Fibroblast of peridontal ligament (primary cell): Measurements from ENCODE around the gene BCAS3.
"Not testable (repeated sequence)": the region's sequence is repeated elsewhere in the genome, so short reads cannot be mapped to it uniquely, and the experiment has no call there.

Source experiments
- DNase-seq: peaks from one replicate; pipeline ENCODE4 v3.0.0-alpha.2; 2010; ENCODE audit errors: extremely low read depth

The BCAS3 gene

GRCh38 chr17:61338000-61338798, 660.5 kb downstream of the BCAS3 start:
- peak; percentile 79 for DNase-seq

GRCh38 chr17:61338874-61339478, 661.3 kb downstream of the BCAS3 start:
- DNase-seq: no peak

- no peak for DNase-seq
Observed at GRCh38 chr17:61340431-61341209, 663.0 kb downstream of the BCAS3 start.

- DNase-seq: no peak
Observed at GRCh38 chr17:61343576-61343975, 665.9 kb downstream of the BCAS3 start.

GRCh38 chr17:61345061-61345460, 667.4 kb downstream of the BCAS3 start:
- DNase-seq: no peak

- DNase-seq: no peak
Observed at GRCh38 chr17:61345825-61346666, 668.4 kb downstream of the BCAS3 start.

GRCh38 chr17:61349350-61349749, 671.7 kb downstream of the BCAS3 start:
- DNase-seq: no peak

- DNase-seq: no peak
Observed at GRCh38 chr17:61351745-61352407, 674.2 kb downstream of the BCAS3 start.

GRCh38 chr17:61352408-61352770, 674.7 kb downstream of the BCAS3 start:
- DNase-seq: no peak

GRCh38 chr17:61352781-61353491, 675.3 kb downstream of the BCAS3 start:
- DNase-seq: no peak

- DNase-seq: no peak
Observed at GRCh38 chr17:61353615-61354014, 676.0 kb downstream of the BCAS3 start.

GRCh38 chr17:61354895-61355874, 677.5 kb downstream of the BCAS3 start:
- DNase-seq: no peak

- DNase-seq: not testable (repeated sequence)
Observed at GRCh38 chr17:61357061-61357460, 679.4 kb downstream of the BCAS3 start.

GRCh38 chr17:61359513-61359912, 681.9 kb downstream of the BCAS3 start:
- not testable (repeated sequence) for DNase-seq

GRCh38 chr17:61360318-61360943, 682.8 kb downstream of the BCAS3 start:
- DNase-seq: no peak

- peak; percentile 94 for DNase-seq
Observed at GRCh38 chr17:61361084-61361483, 683.4 kb downstream of the BCAS3 start.

GRCh38 chr17:61362396-61362795, 684.7 kb downstream of the BCAS3 start:
- DNase-seq: no peak

- no peak for DNase-seq
Observed at GRCh38 chr17:61362852-61363600, 685.4 kb downstream of the BCAS3 start.
